Naive thymus-derived CD4-positive, alpha-beta T cell (primary cell): ENCODE results near the gene TRAPPC2L. TPM values are rescaled to one million over a fixed set of nuclear protein-coding genes. Genes with fewer than 3 reads are reported as not detected.

Experiments used
- ATAC-seq: fragments of 150-1000 bp; cut with Tn5 transposase; 2 replicates; pipeline ENCODE4 v1.10.0; 2021; ENCODE audit warnings: mild to moderate bottlenecking, moderate library complexity
- CTCF ChIA-PET: fragments of 350-600 bp; sonication (Branson Sonifier 250); formaldehyde crosslinking; loops from one replicate; lab custom pipeline; 2021; ENCODE audit warnings: antibody characterized with exemption; lab: Charles Lee
- POLR2A ChIA-PET: fragments of 350-600 bp; sonication (Branson Sonifier 250); formaldehyde crosslinking; loops from one replicate; lab custom pipeline; 2021; ENCODE audit warnings: antibody characterized with exemption, inconsistent platforms; lab: Charles Lee
- DNase-seq, 9 donors: peaks; one replicate each; pipeline versions ENCODE4 v3.0.0 to v3.0.0-alpha.2; 2020 to 2022; ENCODE audit warnings: mixed read lengths in 1 of 9
- H3K27ac ChIP-seq: one replicate; pipeline ENCODE4 v1.7.0; 2013; ENCODE audit warnings: mild to moderate bottlenecking, low read depth, low read length, moderate library complexity
- H3K27me3 ChIP-seq, 2 donors: one replicate each; pipeline ENCODE4 v1.7.0; 2013; ENCODE audit warnings: low read length in 2 of 2, mild to moderate bottlenecking in 2 of 2, moderate library complexity in 2 of 2; ENCODE audit not compliant: control insufficient read depth in 2 of 2, insufficient read depth in 2 of 2
- H3K36me3 ChIP-seq, 3 experiments: 1 replicate in 2 of 3; 2 replicates in 1 of 3; pipeline ENCODE4 v1.7.0; 2013; ENCODE audit warnings: low read length in 3 of 3, mild to moderate bottlenecking in 3 of 3, moderate library complexity in 1 of 3; ENCODE audit not compliant: insufficient read depth in 3 of 3, control insufficient read depth in 2 of 3
- H3K4me1 ChIP-seq, 2 donors: one replicate each; pipeline ENCODE4 v1.7.0; 2013; ENCODE audit warnings: low read length in 2 of 2, mild to moderate bottlenecking in 2 of 2, moderate library complexity in 1 of 2; ENCODE audit not compliant: control insufficient read depth in 2 of 2, insufficient read depth in 2 of 2
- H3K4me3 ChIP-seq: 2 replicates; pipeline ENCODE4 v1.7.0; 2013; ENCODE audit warnings: mild to moderate bottlenecking, low read length
- H3K9me3 ChIP-seq, 3 experiments: 1 replicate in 2 of 3; 2 replicates in 1 of 3; pipeline ENCODE4 v1.7.0; 2013; ENCODE audit warnings: low read length in 3 of 3; ENCODE audit not compliant: control insufficient read depth in 2 of 3
- H3K27ac Mint-ChIP-seq, 9 donors: one replicate each; pipeline ENCODE4 v1.8.0; 2020 to 2022; ENCODE audit warnings: mixed read lengths in 9 of 9, mild to moderate bottlenecking in 8 of 9, moderate library complexity in 5 of 9, inconsistent platforms in 2 of 9
- H3K27me3 Mint-ChIP-seq, 5 donors: one replicate each; pipeline ENCODE4 v1.8.0; 2021 to 2022; ENCODE audit warnings: mixed read lengths in 5 of 5, mild to moderate bottlenecking in 1 of 5
- H3K36me3 Mint-ChIP-seq, 5 donors: one replicate each; pipeline ENCODE4 v1.8.0; 2020 to 2022; ENCODE audit warnings: mixed read lengths in 5 of 5, mild to moderate bottlenecking in 3 of 5, inconsistent platforms in 1 of 5
- H3K4me1 Mint-ChIP-seq, 7 donors: one replicate each; pipeline ENCODE4 v1.8.0; 2020 to 2022; ENCODE audit warnings: mixed read lengths in 7 of 7, mild to moderate bottlenecking in 3 of 7, inconsistent platforms in 1 of 7
- H3K4me3 Mint-ChIP-seq, 10 donors: one replicate each; pipeline ENCODE4 v1.8.0; 2020 to 2022; ENCODE audit warnings: mild to moderate bottlenecking in 10 of 10, mixed read lengths in 10 of 10, moderate library complexity in 6 of 10, inconsistent platforms in 2 of 10
- H3K9me3 Mint-ChIP-seq, 11 donors: one replicate each; pipeline ENCODE4 v1.8.0; 2020 to 2022; ENCODE audit warnings: mixed read lengths in 11 of 11, mild to moderate bottlenecking in 4 of 11, inconsistent platforms in 1 of 11, moderate library complexity in 1 of 11
- intact Hi-C, 2 donors: fragments of 100-400 bp; cut with micrococcal nuclease; formaldehyde crosslinking; loops; one replicate each; pipeline ENCODE4 v1.15.1; 2023
- polyA plus RNA-seq, 2 donors: library from polyadenylated mRNA; unstranded; fragments of 300-500 nt; fragmentation: Illumina TruSeq; gene quantifications; one replicate each; pipeline ENCODE4 v1.2.3, GENCODE V29; 2021
- total RNA-seq, 6 experiments: library from RNA in 5 of 6; stranded (reverse) in 5 of 6; gene quantifications; 1 replicate in 5 of 6; 2 replicates in 1 of 6; pipeline ENCODE4 v1.2.3 and lab custom pipeline; 2021 to 2026

Gene TRAPPC2L
- total and polyA plus RNA-seq, 7 experiments from 2014 or later = 32.3 to 112 (median 69.1) TPM

DNA sequence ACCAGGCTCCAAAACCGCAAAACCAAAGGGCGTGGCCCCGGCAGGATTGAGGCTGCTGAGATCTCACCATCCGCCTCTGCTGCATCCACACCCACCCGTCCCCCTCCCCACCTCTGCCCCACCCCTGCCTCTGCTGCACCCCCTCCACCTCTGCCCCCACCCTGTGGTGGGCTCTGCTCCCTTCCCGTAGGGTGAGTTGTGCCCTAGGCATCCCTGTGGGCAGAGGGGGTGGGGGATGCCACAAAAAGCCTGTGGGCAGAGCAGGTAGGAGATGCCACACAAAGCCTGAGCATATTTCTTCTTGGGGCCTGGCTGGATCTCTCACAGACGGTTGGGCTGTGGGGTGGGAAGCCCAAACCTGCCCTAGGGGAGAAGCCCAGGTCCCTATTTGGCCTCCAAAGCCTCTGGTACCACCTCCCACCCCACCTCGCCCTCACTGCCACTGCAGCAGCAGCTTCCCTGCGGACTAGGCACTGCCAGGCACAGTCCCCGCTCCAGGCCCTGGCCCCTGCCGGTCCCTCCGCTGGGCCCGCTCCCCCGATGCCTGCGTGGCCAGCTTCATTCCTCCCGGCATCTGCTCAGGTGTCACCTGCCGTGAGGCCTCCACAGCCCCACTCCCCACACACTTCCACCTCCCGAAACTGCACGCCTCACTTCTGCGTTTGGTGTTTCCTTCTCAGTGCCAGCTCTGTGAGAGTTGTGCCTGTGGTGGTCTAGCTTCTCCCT lies 20.8 kb downstream of the TRAPPC2L start:
- ChIA-PET POLR2A (no interaction called here), CTCF (no interaction called here)
- H3K36me3 Mint-ChIP-seq = no peaks in the 10 kb centered on the region
- no peak overlapping the region for H3K27ac Mint-ChIP-seq
- no peak overlapping the region for H3K4me3 Mint-ChIP-seq
- H3K9me3 Mint-ChIP-seq = peaks cover 0 to 2% (median 0%) of the 10 kb centered on the region in 11 donors
- intact Hi-C loops = no loop called here
- no peaks in the 10 kb centered on the region for H3K27me3 ChIP-seq
- no peaks in the 10 kb centered on the region for H3K9me3 ChIP-seq
- no peaks in the 10 kb centered on the region for H3K4me1 ChIP-seq
- ATAC-seq (no peak), DNase-seq (no peak)
- peaks cover 0 to 7% (median 0%) of the 10 kb centered on the region in 7 donors for H3K4me1 Mint-ChIP-seq
- H3K27me3 Mint-ChIP-seq = no peaks in the 10 kb centered on the region
- H3K4me3 ChIP-seq = no peak overlapping the region
- H3K27ac ChIP-seq = no peak overlapping the region
- H3K36me3 ChIP-seq = no peaks in the 10 kb centered on the region

DNA sequence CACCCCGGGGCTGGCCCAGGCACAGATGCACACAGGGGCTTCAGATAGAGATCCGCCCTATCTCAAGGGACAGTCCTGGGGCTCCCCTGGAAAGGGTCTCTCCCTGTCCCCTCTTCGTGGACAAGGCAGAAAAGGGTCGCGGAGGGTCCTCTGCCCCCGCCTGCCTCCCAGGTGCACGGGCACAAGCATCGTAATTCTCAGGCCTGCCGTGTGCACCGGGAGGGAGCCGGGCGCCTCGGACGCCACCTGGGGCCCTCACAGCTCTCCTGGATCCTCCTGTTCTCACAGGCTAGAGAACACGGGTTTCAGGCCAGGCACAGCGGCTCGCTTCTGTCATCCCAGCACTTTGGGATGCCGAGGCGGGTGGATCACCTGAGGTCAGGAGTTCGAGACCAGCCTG lies 21.4 kb downstream of the TRAPPC2L start:
- Mint-ChIP-seq H3K4me3 (no peak overlapping the region), H3K9me3 (peaks cover 0 to 2% (median 0%) of the 10 kb centered on the region in 11 donors), H3K4me1 (peaks cover 0 to 10% (median 0%) of the 10 kb centered on the region in 7 donors), H3K36me3 (no peaks in the 10 kb centered on the region), H3K27ac (no peak overlapping the region), H3K27me3 (no peaks in the 10 kb centered on the region)
- no peaks in the 10 kb centered on the region for H3K36me3 ChIP-seq
- no peak overlapping the region for H3K27ac ChIP-seq
- ATAC-seq (no peak), DNase-seq (no peak)
- H3K4me3 ChIP-seq = no peak overlapping the region
- H3K4me1 ChIP-seq = no peaks in the 10 kb centered on the region
- CTCF ChIA-PET = no interaction called here
- intact Hi-C loops = no loop called here
- POLR2A ChIA-PET = no interaction called here
- H3K27me3 ChIP-seq = no peaks in the 10 kb centered on the region
- H3K9me3 ChIP-seq = no peaks in the 10 kb centered on the region

DNA sequence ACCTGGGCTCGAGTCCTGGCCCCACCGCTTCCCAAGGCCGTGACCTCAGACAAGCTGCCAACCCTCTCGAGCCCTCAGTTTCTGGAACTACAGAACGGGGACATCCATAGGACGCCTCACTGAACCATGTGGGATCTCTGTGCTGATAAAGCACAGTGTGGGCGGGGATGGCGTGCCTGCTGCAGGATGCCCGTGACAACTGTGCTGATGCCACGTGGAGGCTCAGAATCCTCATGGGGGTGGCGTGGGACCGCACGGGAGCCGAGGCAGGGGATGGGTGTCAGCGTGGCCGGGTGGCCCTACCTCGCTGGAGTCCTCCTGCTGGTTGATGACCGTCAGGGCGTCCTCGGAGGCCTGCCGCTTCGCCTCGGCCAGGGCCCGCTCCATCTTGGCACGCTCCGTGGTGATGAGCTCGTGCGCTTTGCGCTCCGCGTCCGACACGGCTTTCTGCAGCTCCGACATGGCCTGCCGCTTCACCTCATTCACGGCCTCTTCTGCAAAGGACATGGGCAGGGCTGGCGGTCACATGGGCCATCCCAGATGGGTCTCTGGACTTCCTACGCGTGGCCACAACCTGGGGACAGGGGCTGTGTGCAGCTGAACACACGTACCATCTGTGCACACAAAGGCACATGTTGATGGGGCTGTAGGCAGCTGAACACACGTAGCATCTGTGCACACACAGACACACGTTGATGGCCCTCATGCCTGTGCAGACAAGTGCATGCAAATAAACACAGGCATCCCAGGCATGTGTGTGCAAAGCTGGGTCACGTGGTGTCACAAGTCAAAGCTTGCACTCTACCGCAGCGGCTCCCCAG lies 22.2 kb downstream of the TRAPPC2L start:
- no peak overlapping the region for H3K4me3 ChIP-seq
- CTCF ChIA-PET = no interaction called here
- intact Hi-C loops = no loop called here
- no peaks in the 10 kb centered on the region for H3K27me3 ChIP-seq
- no peaks in the 10 kb centered on the region for H3K36me3 Mint-ChIP-seq
- no peak overlapping the region for H3K4me3 Mint-ChIP-seq
- POLR2A ChIA-PET = no interaction called here
- ATAC-seq (no peak), DNase-seq (no peak)
- no peaks in the 10 kb centered on the region for H3K36me3 ChIP-seq
- no peaks in the 10 kb centered on the region for H3K27me3 Mint-ChIP-seq
- no peaks in the 10 kb centered on the region for H3K4me1 ChIP-seq
- H3K4me1 Mint-ChIP-seq = peaks cover 0 to 11% (median 0%) of the 10 kb centered on the region in 7 donors
- H3K27ac Mint-ChIP-seq = no peak overlapping the region
- no peak overlapping the region for H3K27ac ChIP-seq
- H3K9me3 Mint-ChIP-seq = peaks cover 0 to 2% (median 0%) of the 10 kb centered on the region in 11 donors
- H3K9me3 ChIP-seq = no peaks in the 10 kb centered on the region

DNA sequence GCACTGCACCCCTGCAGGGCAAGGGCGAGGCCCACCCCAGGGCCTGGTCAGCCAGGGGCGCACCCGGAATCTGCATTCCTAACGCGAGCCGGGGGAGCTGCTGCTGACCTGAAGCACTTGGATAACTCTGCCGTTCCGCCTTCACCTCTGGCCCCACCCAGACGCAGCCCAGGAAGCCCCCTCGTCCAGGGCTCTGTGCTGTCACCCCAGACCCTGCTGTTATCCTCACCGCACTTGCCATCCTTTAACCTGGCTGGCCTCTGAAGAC lies 22.8 kb downstream of the TRAPPC2L start:
- ChIA-PET POLR2A (no interaction called here), CTCF (no interaction called here)
- Histone ChIP-seq H3K4me1 (no peaks in the 10 kb centered on the region), H3K27me3 (no peaks in the 10 kb centered on the region), H3K9me3 (no peaks in the 10 kb centered on the region), H3K27ac (no peak overlapping the region), H3K36me3 (no peaks in the 10 kb centered on the region), H3K4me3 (no peak overlapping the region)
- no peaks in the 10 kb centered on the region for H3K36me3 Mint-ChIP-seq
- DNase-seq (no peak), ATAC-seq (no peak)
- H3K4me1 Mint-ChIP-seq = peaks cover 0 to 11% (median 0%) of the 10 kb centered on the region in 7 donors
- peaks cover 0 to 2% (median 0%) of the 10 kb centered on the region in 11 donors for H3K9me3 Mint-ChIP-seq
- H3K4me3 Mint-ChIP-seq = no peak overlapping the region
- intact Hi-C loops = no loop called here
- H3K27me3 Mint-ChIP-seq = no peaks in the 10 kb centered on the region
- no peak overlapping the region for H3K27ac Mint-ChIP-seq

DNA sequence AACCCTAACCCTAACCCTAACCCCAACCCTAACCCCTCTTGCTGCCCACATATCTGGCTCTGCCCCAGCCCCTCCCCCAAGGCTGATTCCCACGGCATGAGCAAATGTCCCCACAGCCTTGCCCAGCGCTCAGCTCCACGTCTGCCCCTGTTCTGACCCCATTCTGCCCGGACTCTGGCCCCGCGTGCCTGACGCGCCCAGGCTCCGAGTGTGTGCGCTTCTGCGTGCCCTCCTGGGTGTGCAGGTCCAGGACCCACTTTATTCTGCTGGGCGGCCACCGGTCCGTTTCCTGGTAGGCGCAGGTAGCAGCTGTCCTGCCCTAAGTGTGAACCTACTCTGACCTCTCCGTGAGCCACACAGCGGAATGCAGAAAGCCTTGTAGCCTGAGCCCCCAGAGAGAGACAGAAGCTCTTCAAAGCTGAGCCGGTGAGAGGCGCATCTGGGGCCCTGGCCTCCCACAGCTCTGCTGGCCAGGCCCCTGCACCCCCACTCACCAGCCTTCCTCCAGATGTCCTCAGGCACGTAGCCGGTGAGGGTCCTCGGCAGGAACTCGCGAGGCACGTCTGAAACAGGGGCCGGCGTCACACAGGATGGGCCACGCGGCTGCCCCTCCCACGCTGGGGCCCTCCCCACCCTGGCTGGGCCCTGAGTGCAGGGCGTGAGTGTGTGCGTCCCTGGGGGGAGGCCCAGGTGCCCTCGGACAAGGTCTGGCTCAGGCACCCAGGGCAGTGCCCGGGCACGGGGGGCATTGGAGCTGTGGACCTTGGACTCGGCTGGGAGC lies 23.5 kb downstream of the TRAPPC2L start:
- H3K36me3 ChIP-seq = no peaks in the 10 kb centered on the region
- no peak overlapping the region for H3K27ac ChIP-seq
- DNase-seq = no peak
- no peaks in the 10 kb centered on the region for H3K9me3 ChIP-seq
- Mint-ChIP-seq H3K4me1 (peaks cover 0 to 11% (median 0%) of the 10 kb centered on the region in 7 donors), H3K27ac (no peak overlapping the region), H3K27me3 (no peaks in the 10 kb centered on the region), H3K36me3 (no peaks in the 10 kb centered on the region), H3K9me3 (peaks cover 0 to 1% (median 0%) of the 10 kb centered on the region in 11 donors), H3K4me3 (no peak overlapping the region)
- no peaks in the 10 kb centered on the region for H3K4me1 ChIP-seq
- H3K4me3 ChIP-seq = no peak overlapping the region
- no peaks in the 10 kb centered on the region for H3K27me3 ChIP-seq
- ATAC-seq = no peak
- POLR2A ChIA-PET = no interaction called here
- intact Hi-C loops = no loop called here
- CTCF ChIA-PET = no interaction called here

DNA sequence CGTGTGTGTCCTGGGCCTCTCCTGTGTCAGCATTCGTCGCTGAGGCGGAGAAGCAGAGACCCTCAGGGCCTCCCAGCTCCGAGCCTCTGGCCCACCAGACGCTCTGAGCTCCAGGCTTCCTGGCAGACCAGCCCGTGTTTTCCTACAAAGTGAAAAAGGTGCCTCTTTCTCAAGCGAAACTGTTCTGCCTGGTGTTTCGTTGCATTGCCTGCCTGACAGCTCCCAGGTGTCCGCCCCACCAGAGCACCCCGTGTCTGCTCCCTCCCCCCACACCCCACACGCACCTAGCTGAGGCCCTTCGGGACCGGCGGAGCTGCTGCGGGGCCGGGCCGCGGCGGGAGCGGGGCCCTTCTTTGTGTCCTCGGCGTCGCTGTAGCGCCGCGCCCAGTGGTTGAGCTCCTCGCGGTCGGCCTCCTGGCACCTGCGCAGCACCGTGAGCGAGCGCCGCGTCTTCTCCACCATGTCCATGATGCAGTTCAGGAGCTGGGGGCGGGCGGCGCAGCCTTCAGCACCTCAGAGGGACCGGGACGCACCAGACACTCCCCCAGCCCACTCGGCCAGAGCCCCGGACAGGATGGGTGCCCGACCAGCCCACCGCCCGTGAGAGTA lies 24.2 kb downstream of the TRAPPC2L start:
- CTCF ChIA-PET = no interaction called here
- intact Hi-C loops = no loop called here
- no peak for ATAC-seq

More for the DNA sequence above, 24.2 kb downstream of the TRAPPC2L start:
- Histone ChIP-seq H3K27ac (no peak overlapping the region), H3K4me3 (no peak overlapping the region), H3K36me3 (no peaks in the 10 kb centered on the region), H3K27me3 (no peaks in the 10 kb centered on the region), H3K4me1 (no peaks in the 10 kb centered on the region), H3K9me3 (no peaks in the 10 kb centered on the region)
- peaks cover 0 to 11% (median 0%) of the 10 kb centered on the region in 7 donors for H3K4me1 Mint-ChIP-seq
- no peaks in the 10 kb centered on the region for H3K27me3 Mint-ChIP-seq
- H3K4me3 Mint-ChIP-seq = no peak overlapping the region
- peaks cover 0 to 1% (median 0%) of the 10 kb centered on the region in 11 donors for H3K9me3 Mint-ChIP-seq
- no peak for DNase-seq
- POLR2A ChIA-PET = no interaction called here
- H3K36me3 Mint-ChIP-seq = no peaks in the 10 kb centered on the region
- no peak overlapping the region for H3K27ac Mint-ChIP-seq
